ENCODE results near the gene C1QTNF5. TPM values are rescaled to one million over a fixed set of nuclear protein-coding genes. Genes with fewer than 3 reads are reported as not detected.

C1QTNF5 gene
- total RNA-seq, 1 experiment from 2014 or later: not detected

GRCh38 chr11:119324189-119324588 is 16.5 kb downstream of the C1QTNF5 start:
- POLR2A ChIA-PET (ENCODE audit: unreplicated experiment): no interaction called here

GRCh38 chr11:119323532-119324033 is 17.1 kb downstream of the C1QTNF5 start:
- H2AFZ ChIP-seq: no peak overlapping the region
- DNase-seq: peak; percentile 59 to 71
- TF ChIP-seq CTCF (conservative IDR thresholded peaks at IDR 0.05): peak; percentile 96
- no peak for TF ChIP-seq EZH2 (IDR thresholded peaks at IDR 0.05; ENCODE audit: low read depth)
- BruUV-seq (replicated peaks): no TSS peak
- H3K79me2 ChIP-seq (ENCODE audit: low read depth): no peaks in the 10 kb centered on the region
- ChIA-PET POLR2A (ENCODE audit: unreplicated experiment) (interaction anchor here (0.6 kb wide), 1 partner anchor 15 kb away, joined by 33 read pairs; no protein-coding TSS in a partner anchor), CTCF (interaction anchor here (0.6 to 1.3 kb wide), 4 partner anchors 15 to 179 kb away, joined by 3 to 5 read pairs (median 3); no protein-coding TSS in a partner anchor)
- H3K27me3 ChIP-seq (ENCODE audit: insufficient read depth, low read depth): no peaks in the 10 kb centered on the region
- H3K9me3 ChIP-seq (ENCODE audit: insufficient read depth, low read depth): no peaks in the 10 kb centered on the region
- H3K27ac ChIP-seq: no peak overlapping the region
- no peaks in the 10 kb centered on the region for H3K36me3 ChIP-seq (ENCODE audit: low read depth)
- no peak overlapping the region for H3K4me2 ChIP-seq
- H4K20me1 ChIP-seq (ENCODE audit: insufficient read depth): no peaks in the 10 kb centered on the region
- peaks cover 19% of the 10 kb centered on the region; the same call in 1 of the 2 replicates for H3F3A ChIP-seq (ENCODE audit: insufficient read depth, low read depth)
- H3K4me1 ChIP-seq (replicated peaks; ENCODE audit: insufficient read depth): peaks cover 22% of the 10 kb centered on the region
- no peak overlapping the region for H3K4me3 ChIP-seq
- no peaks in the 10 kb centered on the region for H3K9me2 ChIP-seq (ENCODE audit: insufficient read depth)
- intact Hi-C loops (cut with micrococcal nuclease; ENCODE audit: unreplicated experiment): loop anchor here (5.0 kb wide), 1 partner anchor 306 kb away; the partner anchor contains the start of genes RPS25 and TRAPPC4

More at GRCh38 chr11:119324189-119324588, 16.5 kb downstream of the C1QTNF5 start:
- Histone ChIP-seq H3K9me2 (ENCODE audit: insufficient read depth) (no peaks in the 10 kb centered on the region), H3K9me3 (ENCODE audit: insufficient read depth, low read depth) (no peaks in the 10 kb centered on the region), H3K4me3 (no peak overlapping the region), H3K27ac (no peak overlapping the region), H3K79me2 (ENCODE audit: low read depth) (no peaks in the 10 kb centered on the region), H3K4me2 (no peak overlapping the region), H4K20me1 (ENCODE audit: insufficient read depth) (no peaks in the 10 kb centered on the region), H3K4me1 (replicated peaks; ENCODE audit: insufficient read depth) (peaks cover 16% of the 10 kb centered on the region; the same call in 1 of the 2 replicates), H3K36me3 (ENCODE audit: low read depth) (no peaks in the 10 kb centered on the region), H3F3A (ENCODE audit: insufficient read depth, low read depth) (peaks cover 17% of the 10 kb centered on the region; the same call in 1 of the 2 replicates), H2AFZ (no peak overlapping the region), H3K27me3 (ENCODE audit: insufficient read depth, low read depth) (no peaks in the 10 kb centered on the region)
- no TSS peak for BruUV-seq (replicated peaks)
- CTCF ChIA-PET: interaction anchor here (0.6 to 1.3 kb wide), 3 partner anchors 30 to 180 kb away, joined by 3 to 5 read pairs (median 3); no protein-coding TSS in a partner anchor
- intact Hi-C loops (cut with micrococcal nuclease; ENCODE audit: unreplicated experiment): loop anchor here (5.0 kb wide), 1 partner anchor 307 kb away; the partner anchor contains the start of genes RPS25 and TRAPPC4
- no peak for DNase-seq
- no peak for TF ChIP-seq CTCF (conservative IDR thresholded peaks at IDR 0.05)
- TF ChIP-seq EZH2 (IDR thresholded peaks at IDR 0.05; ENCODE audit: low read depth): no peak

GRCh38 chr11:119322921-119323531 is 17.7 kb downstream of the C1QTNF5 start:
- BruUV-seq (replicated peaks): no TSS peak
- no peak overlapping the region for H3K27ac ChIP-seq
- H3K27me3 ChIP-seq (ENCODE audit: insufficient read depth, low read depth): no peaks in the 10 kb centered on the region
- H3K79me2 ChIP-seq (ENCODE audit: low read depth): no peaks in the 10 kb centered on the region
- no peaks in the 10 kb centered on the region for H3K9me3 ChIP-seq (ENCODE audit: insufficient read depth, low read depth)
- H3F3A ChIP-seq (ENCODE audit: insufficient read depth, low read depth): peaks cover 19% of the 10 kb centered on the region; the same call in 1 of the 2 replicates
- ChIA-PET CTCF (interaction anchor here (0.8 to 1.3 kb wide), 4 partner anchors 10 to 24 kb away, joined by 3 read pairs; partner anchors contain the start of genes MFRP and RNF26), POLR2A (ENCODE audit: unreplicated experiment) (interaction anchor here (0.6 kb wide), 1 partner anchor 15 kb away, joined by 33 read pairs; no protein-coding TSS in a partner anchor)
- intact Hi-C loops (cut with micrococcal nuclease; ENCODE audit: unreplicated experiment): loop anchor here (5.0 kb wide), 1 partner anchor 306 kb away; the partner anchor contains the start of genes RPS25 and TRAPPC4
- no peaks in the 10 kb centered on the region for H3K36me3 ChIP-seq (ENCODE audit: low read depth)
- no peaks in the 10 kb centered on the region for H3K9me2 ChIP-seq (ENCODE audit: insufficient read depth)
- no peak overlapping the region for H2AFZ ChIP-seq
- no peaks in the 10 kb centered on the region for H4K20me1 ChIP-seq (ENCODE audit: insufficient read depth)
- DNase-seq: no peak
- H3K4me2 ChIP-seq: no peak overlapping the region
- H3K4me1 ChIP-seq (replicated peaks; ENCODE audit: insufficient read depth): peaks cover 26% of the 10 kb centered on the region
- TF ChIP-seq EZH2 (IDR thresholded peaks at IDR 0.05; ENCODE audit: low read depth): no peak
- no peak overlapping the region for H3K4me3 ChIP-seq
